GM18867 (cell line): ENCODE measurements around the gene FAM124A.

Experiments used
- ATAC-seq: cut with Tn5 transposase; IDR thresholded peaks from one replicate; pipeline ENCODE4 v1.9.1; 2021; ENCODE audit warnings: mild to moderate bottlenecking, moderate library complexity; ENCODE audit not compliant: unreplicated experiment

Gene FAM124A

DNA sequence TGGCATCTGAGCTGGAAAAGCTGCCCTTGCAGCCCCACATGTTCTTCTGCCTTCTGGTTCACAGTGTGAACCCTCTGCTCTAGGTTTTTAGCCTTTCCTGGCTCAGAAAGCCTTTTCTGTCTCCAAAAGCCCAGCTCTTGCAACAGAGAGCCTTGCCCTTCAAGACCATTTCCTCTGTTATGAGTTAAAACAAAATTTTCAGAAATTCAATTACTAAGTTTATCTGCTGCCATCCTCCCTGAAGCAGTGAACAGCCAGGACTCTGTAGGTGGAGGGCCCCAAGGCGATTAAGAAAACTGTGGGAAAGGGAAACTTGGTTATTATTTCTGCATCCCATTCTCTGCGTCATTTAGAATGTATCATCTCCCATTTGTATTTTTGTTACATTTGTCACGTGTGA, 18.8 kb downstream of the FAM124A start:
- ATAC-seq = no peak

GRCh38 chr13:51241720-51242119, 19.5 kb downstream of the FAM124A start:
- ATAC-seq = no peak

GRCh38 chr13:51243227-51243626, 21.0 kb downstream of the FAM124A start:
- ATAC-seq = no peak

DNA sequence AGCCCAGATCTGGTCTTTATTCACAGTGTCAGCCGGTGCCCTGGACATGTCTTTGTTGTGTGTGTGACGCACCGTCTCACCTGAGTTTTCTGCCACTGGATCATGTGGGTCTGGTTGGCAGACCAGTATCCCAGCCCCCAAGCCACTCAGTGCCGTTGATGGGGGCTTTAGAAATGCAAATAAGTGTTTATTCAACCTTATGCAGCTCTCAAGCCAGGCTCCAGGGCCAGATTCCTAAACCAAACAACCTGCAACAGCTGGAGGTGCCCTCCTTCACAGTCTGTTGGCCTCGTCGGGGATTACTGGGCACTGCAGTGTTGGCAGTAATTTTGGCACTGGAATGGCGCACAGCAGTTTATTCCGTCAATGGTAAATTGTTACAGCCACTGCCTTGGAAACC, 21.6 kb downstream of the FAM124A start:
- ATAC-seq = no peak

DNA sequence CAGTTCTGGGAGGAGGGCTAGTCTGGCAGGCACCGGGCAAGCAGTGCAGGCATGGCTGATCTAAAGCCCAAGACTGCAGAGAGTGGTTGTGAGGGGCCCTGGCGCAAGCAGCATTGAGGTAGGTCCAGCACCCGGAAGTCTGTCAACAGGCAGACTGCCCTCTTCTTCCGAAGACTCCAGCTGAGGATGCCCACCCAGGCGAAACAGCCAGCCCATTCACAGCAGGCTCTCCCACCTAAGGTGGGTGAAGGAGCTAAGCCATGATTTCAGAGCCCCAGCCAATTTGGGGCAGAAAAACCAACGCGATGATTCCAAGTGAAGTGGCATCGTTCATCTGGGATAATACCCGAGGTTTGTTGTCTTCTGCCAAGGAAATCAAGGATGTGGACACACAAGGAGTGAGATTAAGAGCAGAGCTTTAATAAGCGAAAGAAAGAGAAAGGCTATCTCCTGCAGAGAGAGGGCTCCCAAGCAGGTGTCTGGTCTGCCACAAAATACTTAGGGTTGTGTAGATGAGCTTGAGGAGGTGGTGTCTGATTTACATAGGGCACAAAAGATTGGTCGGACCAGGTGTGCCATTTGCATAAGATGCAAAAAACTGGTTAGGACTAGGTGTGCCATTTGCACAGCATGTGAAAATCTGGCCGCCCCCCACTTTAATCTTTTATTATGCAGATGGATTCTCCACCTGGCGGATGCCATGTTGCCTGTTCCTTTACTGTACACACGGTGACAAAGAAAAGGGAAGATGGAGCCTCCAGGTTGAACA, 22.6 kb downstream of the FAM124A start:
- no peak for ATAC-seq

GRCh38 chr13:51245583-51245982, 23.4 kb downstream of the FAM124A start:
- no peak for ATAC-seq

DNA sequence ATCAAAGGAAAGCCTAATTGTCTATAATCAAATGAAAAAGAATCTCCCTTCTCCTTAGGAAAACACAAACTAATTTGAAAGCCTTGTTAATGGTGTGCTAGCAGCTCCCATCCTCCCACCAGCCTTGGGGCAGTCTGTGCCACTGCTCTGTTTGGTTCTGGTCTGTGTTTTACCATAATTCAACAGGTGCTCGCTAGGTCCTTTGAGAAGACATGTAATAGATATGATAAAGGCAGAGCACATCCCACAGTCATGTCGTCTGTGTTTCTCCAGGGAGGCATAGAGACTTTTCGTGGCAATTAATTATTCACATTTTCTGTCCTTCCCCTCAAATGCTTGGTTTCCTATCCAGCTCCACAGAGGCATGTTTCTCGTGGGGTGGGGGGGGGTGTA, 23.8 kb downstream of the FAM124A start:
- no peak for ATAC-seq

- ATAC-seq = no peak
Observed at GRCh38 chr13:51246418-51247277, 24.4 kb downstream of the FAM124A start.

DNA sequence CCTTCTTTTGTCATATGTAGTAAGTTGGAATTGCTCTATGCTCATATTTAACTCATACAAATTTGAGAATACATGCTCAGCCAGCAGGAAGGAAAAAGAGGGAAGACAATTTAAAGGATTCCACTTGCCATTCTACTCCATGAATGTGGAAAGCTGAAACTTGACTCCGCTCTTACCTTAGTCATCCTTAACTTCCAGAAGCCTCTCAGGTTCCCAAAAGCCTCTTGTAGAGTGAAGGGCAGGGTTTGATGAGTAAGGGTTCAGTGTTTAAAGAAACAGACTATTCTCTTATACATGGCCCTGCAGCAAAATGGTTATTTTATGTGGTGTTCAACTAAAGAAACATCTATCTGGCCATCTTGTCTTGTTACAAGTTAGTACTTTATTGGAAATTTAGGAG, 27.1 kb downstream of the FAM124A start:
- no peak for ATAC-seq

GRCh38 chr13:51249770-51250741, 27.9 kb downstream of the FAM124A start:
- no peak for ATAC-seq

DNA sequence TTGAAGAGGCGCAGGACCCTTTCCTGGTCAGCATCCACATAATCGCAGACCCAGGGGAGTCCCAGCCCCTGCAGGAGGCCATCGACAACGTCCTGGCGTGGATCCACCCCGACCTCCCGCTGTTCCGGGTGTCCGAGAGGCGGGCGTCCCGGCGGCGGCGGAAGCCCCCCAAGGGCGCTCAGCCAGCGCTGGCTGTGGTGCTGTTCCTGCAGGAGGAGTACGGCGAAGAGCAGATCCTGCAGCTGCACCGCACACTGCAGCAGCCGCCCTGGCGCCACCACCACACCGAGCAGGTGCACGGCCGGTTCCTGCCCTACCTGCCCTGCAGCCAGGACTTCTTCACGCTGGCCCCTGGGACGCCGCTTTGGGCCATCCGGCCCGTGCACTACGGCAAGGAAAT, 29.3 kb downstream of the FAM124A start:
- no peak for ATAC-seq

DNA sequence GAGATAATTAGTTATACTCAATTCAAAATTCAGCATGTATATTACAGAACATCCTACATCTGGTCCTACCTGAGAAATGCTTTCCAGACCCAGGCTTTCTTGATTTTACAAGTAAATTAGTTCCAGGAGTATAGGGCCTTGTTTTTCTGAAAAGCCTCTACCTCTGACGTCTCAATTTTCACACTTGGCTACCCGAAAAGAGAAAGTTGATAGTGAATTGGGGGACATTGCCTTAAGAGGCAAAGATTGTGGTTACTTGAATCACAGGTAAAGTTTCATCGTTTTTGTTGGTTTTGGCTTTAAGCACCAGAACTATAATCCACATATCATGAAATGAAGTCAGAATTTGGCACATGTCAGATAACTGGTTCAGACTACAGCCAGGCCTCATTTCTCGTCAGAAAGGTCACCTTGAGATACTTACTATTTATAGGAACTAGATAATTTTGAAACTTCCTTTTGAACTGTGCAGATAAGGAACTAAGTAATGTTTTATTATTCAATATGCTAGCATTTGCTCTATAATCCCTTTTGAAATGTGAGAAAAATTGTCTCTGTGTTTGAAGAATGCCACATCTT, 30.8 kb downstream of the FAM124A start:
- ATAC-seq = no peak

GRCh38 chr13:51255556-51255955, 33.4 kb downstream of the FAM124A start:
- ATAC-seq = no peak

- ATAC-seq = no peak
Observed at GRCh38 chr13:51257187-51257586, 35.0 kb downstream of the FAM124A start.

DNA sequence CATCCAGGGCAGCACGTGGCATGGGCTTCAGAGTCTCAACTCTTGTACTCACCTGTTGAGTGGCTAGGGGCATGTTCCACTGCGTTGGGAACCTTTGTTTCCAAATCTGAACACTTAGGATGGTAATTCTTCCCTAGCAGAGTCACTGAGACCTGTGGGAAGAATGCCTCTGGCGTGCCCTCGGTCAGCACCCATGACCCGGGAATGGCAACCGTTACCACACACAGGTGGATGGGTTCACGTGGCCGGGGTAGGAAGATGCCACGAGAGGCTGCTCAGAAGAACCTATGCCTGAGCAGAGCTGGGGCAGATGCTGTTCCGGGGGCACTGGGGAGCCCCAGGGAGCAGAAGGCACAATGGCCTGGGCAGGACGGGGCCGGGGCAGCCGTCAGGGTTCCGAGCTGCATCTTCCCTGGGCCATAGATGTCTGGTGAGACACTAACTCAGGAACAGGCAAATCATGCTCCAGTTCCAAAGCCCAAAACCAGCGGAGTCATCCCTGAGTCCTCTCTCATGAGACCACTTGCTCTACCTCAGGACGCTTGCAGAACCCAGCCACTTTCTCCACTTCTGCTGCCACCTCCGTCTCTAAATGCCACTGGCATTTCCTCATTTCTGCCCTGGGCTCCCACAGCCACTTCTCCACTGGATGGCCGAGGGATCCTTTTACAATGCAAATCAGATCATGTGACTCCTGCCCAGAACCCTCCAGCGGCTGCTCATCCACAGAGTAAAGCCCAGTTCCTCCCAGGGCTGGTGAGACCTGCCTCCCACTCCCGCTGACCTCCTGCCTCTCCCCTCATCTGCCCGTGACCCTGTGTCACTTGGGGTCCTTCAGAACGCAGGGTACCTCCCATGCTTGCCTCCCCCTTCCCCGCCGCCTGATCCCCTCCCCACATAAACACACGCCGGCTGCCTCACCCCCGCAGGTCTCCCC, 36.7 kb downstream of the FAM124A start:
- ATAC-seq = no peak

GRCh38 chr13:51260154-51260553, 38.0 kb downstream of the FAM124A start:
- ATAC-seq = no peak

DNA sequence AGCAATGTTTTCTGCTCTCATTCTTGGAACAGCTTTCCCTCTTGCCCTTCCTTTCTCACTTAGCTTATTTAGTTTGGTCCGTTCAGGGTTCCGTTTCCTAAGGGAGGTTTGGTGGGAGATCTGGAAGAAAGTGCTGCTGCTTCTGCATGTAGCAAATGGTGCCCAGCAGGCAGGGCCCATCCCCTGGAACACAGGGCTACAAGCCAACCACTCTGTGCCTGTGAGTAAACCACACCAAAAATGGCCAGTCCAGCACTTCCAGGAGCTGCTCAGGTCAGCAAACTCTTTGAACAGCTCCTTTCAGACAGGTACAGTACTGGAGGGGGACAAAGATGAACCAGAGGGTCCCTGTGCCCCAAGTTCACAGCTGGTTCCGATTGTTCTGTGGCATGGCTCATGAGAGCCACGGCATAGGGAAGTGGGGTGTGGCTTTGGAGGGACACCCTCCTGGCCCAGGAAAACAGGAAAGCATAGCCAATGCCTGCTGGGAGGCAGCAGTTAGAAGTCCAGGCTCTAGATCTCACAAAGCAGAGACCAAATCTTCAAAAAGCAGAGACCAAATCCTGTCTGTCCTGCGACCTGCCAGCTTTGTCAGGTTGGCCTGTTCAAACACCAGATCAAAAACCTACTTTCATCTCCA, 39.5 kb downstream of the FAM124A start:
- no peak for ATAC-seq

GRCh38 chr13:51262501-51263211, 40.5 kb downstream of the FAM124A start:
- no peak for ATAC-seq
